CD8-positive, alpha-beta memory T cell (primary cell): ENCODE results near the gene BRI3. TPM values are rescaled to one million over a fixed set of nuclear protein-coding genes. Genes with fewer than 3 reads are reported as not detected.

ENCODE experiments used
- CTCF ChIA-PET: fragments of 350-600 bp; sonication (Branson Sonifier 250); formaldehyde crosslinking; loops from one replicate; lab custom pipeline; 2021; ENCODE audit warnings: antibody characterized with exemption; lab: Charles Lee
- POLR2A ChIA-PET: fragments of 350-600 bp; sonication (Branson Sonifier 250); formaldehyde crosslinking; loops from one replicate; lab custom pipeline; 2021; ENCODE audit warnings: antibody characterized with exemption; lab: Charles Lee
- DNase-seq, 5 donors: peaks; one replicate each; pipeline versions ENCODE4 v3.0.0 to v3.0.0-alpha.2; 2020 to 2022; ENCODE audit warnings: mixed read lengths in 1 of 5
- H3K27ac ChIP-seq: one replicate; pipeline ENCODE4 v1.7.0; 2013; ENCODE audit warnings: low read depth, mild to moderate bottlenecking, low read length, moderate library complexity
- H3K27me3 ChIP-seq: 2 replicates; pipeline ENCODE4 v1.7.0; 2013; ENCODE audit warnings: low read length, mild to moderate bottlenecking; ENCODE audit not compliant: insufficient read depth, poor library complexity, severe bottlenecking
- H3K36me3 ChIP-seq: 2 replicates; pipeline ENCODE4 v1.7.0; 2013; ENCODE audit warnings: mild to moderate bottlenecking, low read length, moderate library complexity; ENCODE audit not compliant: insufficient read depth
- H3K4me1 ChIP-seq: 2 replicates; pipeline ENCODE4 v1.7.0; 2013; ENCODE audit warnings: mild to moderate bottlenecking, low read length, moderate library complexity; ENCODE audit not compliant: insufficient read depth
- H3K4me3 ChIP-seq: 2 replicates; pipeline ENCODE4 v1.7.0; 2013; ENCODE audit warnings: mild to moderate bottlenecking, low read length
- H3K9me3 ChIP-seq: 2 replicates; pipeline ENCODE4 v1.7.0; 2013; ENCODE audit warnings: mild to moderate bottlenecking, low read length
- H3K27ac Mint-ChIP-seq, 8 donors: one replicate each; pipeline ENCODE4 v1.8.0; 2020 to 2021; ENCODE audit warnings: mixed read lengths in 8 of 8, mild to moderate bottlenecking in 6 of 8, inconsistent platforms in 3 of 8, moderate library complexity in 3 of 8
- H3K27me3 Mint-ChIP-seq, 2 donors: one replicate each; pipeline ENCODE4 v1.8.0; 2020 to 2021; ENCODE audit warnings: mixed read lengths in 2 of 2, mild to moderate bottlenecking in 1 of 2, moderate library complexity in 1 of 2
- H3K36me3 Mint-ChIP-seq, 3 donors: one replicate each; pipeline ENCODE4 v1.8.0; 2020 to 2021; ENCODE audit warnings: mixed read lengths in 3 of 3, inconsistent platforms in 1 of 3, mild to moderate bottlenecking in 1 of 3
- H3K4me1 Mint-ChIP-seq, 3 donors: one replicate each; pipeline ENCODE4 v1.8.0; 2020 to 2021; ENCODE audit warnings: mixed read lengths in 3 of 3, inconsistent platforms in 1 of 3, mild to moderate bottlenecking in 1 of 3
- H3K4me3 Mint-ChIP-seq, 7 donors: one replicate each; pipeline ENCODE4 v1.8.0; 2020 to 2021; ENCODE audit warnings: mixed read lengths in 7 of 7, mild to moderate bottlenecking in 6 of 7, moderate library complexity in 4 of 7, inconsistent platforms in 2 of 7
- H3K9me3 Mint-ChIP-seq, 5 donors: one replicate each; pipeline ENCODE4 v1.8.0; 2020 to 2022; ENCODE audit warnings: mixed read lengths in 5 of 5, mild to moderate bottlenecking in 3 of 5, moderate library complexity in 2 of 5, inconsistent platforms in 1 of 5
- polyA plus RNA-seq: library from polyadenylated mRNA; unstranded; fragments of 300-500 nt; fragmentation: Illumina TruSeq; gene quantifications from one replicate; pipeline ENCODE4 v1.2.3, GENCODE V29; 2021
- total RNA-seq, 2 experiments: library from RNA; stranded (reverse); gene quantifications; one replicate each; pipeline ENCODE4 v1.2.3, GENCODE V29; 2021

The BRI3 gene
- total and polyA plus RNA-seq, 3 experiments from 2014 or later, result 15.4 to 65.0 (median 58.4) TPM

GRCh38 chr7:98280296-98280695 lies 1.2 kb upstream of the BRI3 start:
- Mint-ChIP-seq H3K4me3 (peak overlapping the region; percentile 85 to 94 (median 88)), H3K36me3 (peaks cover 0 to 9% (median 0%) of the 10 kb centered on the region in 3 donors), H3K27me3 (peaks cover 0 to 1% of the 10 kb centered on the region in 2 donors), H3K4me1 (peaks cover 28 to 38% (median 30%) of the 10 kb centered on the region in 3 donors), H3K9me3 (no peaks in the 10 kb centered on the region), H3K27ac (peak overlapping the region in 7 of 8 donors; percentile 6 to 98 (median 87))
- CTCF ChIA-PET, result interaction anchor here (1.1 to 2.7 kb wide), 3 partner anchors 13 to 78 kb away, joined by 4 to 8 read pairs (median 6); no protein-coding TSS in a partner anchor
- no peaks in the 10 kb centered on the region for H3K27me3 ChIP-seq
- no peak overlapping the region for H3K27ac ChIP-seq
- H3K4me3 ChIP-seq, result peak overlapping the region; percentile 76
- H3K36me3 ChIP-seq, result no peaks in the 10 kb centered on the region
- no peaks in the 10 kb centered on the region for H3K9me3 ChIP-seq
- POLR2A ChIA-PET, result interaction anchor here (0.6 to 1.4 kb wide), 4 partner anchors 20 to 78 kb away, joined by 3 to 7 read pairs (median 4); no protein-coding TSS in a partner anchor
- peaks cover 39% of the 10 kb centered on the region for H3K4me1 ChIP-seq
- no peak for DNase-seq

GRCh38 chr7:98281757-98282606 lies 496 bp downstream of the BRI3 start:
- H3K36me3 ChIP-seq, result no peaks in the 10 kb centered on the region
- H3K4me3 ChIP-seq, result peak overlapping the region; percentile 66
- no peaks in the 10 kb centered on the region for H3K27me3 ChIP-seq
- CTCF ChIA-PET, result no interaction called here
- POLR2A ChIA-PET, result no interaction called here
- peaks cover 39% of the 10 kb centered on the region for H3K4me1 ChIP-seq
- peaks cover 28 to 45% (median 30%) of the 10 kb centered on the region in 3 donors for H3K4me1 Mint-ChIP-seq
- no peaks in the 10 kb centered on the region for H3K9me3 Mint-ChIP-seq
- peak overlapping the region in 7 of 8 donors; percentile 16 to 91 (median 79) for H3K27ac Mint-ChIP-seq
- peaks cover 0 to 9% (median 0%) of the 10 kb centered on the region in 3 donors for H3K36me3 Mint-ChIP-seq
- peaks cover 0 to 1% of the 10 kb centered on the region in 2 donors for H3K27me3 Mint-ChIP-seq
- peak in 1 of 5 donors; percentile 44 for DNase-seq
- H3K4me3 Mint-ChIP-seq, result peak overlapping the region; percentile 63 to 90 (median 82)
- peak overlapping the region; percentile 43 for H3K27ac ChIP-seq
- no peaks in the 10 kb centered on the region for H3K9me3 ChIP-seq

GRCh38 chr7:98282703-98283102 lies 1.2 kb downstream of the BRI3 start:
- H3K9me3 ChIP-seq, result no peaks in the 10 kb centered on the region
- no peaks in the 10 kb centered on the region for H3K36me3 ChIP-seq
- CTCF ChIA-PET, result no interaction called here
- peaks cover 39% of the 10 kb centered on the region for H3K4me1 ChIP-seq
- no peak for DNase-seq
- peak overlapping the region; percentile 66 for H3K4me3 ChIP-seq
- Mint-ChIP-seq H3K27ac (peak overlapping the region; percentile 16 to 91 (median 79)), H3K27me3 (peaks cover 0 to 1% of the 10 kb centered on the region in 2 donors), H3K4me3 (peak overlapping the region; percentile 63 to 90 (median 82)), H3K36me3 (peaks cover 0 to 9% (median 0%) of the 10 kb centered on the region in 3 donors), H3K9me3 (no peaks in the 10 kb centered on the region), H3K4me1 (peaks cover 28 to 45% (median 30%) of the 10 kb centered on the region in 3 donors)
- H3K27ac ChIP-seq, result peak overlapping the region; percentile 43
- H3K27me3 ChIP-seq, result no peaks in the 10 kb centered on the region
- POLR2A ChIA-PET, result no interaction called here

- CTCF ChIA-PET, result no interaction called here
These were observed 1.8 kb downstream of the BRI3 start for GRCh38 chr7:98283127-98283886.

GRCh38 chr7:98283887-98284222 lies 2.4 kb downstream of the BRI3 start:
- ChIA-PET CTCF (no interaction called here), POLR2A (no interaction called here)
- no peak overlapping the region for H3K4me3 ChIP-seq
- Mint-ChIP-seq H3K4me3 (peak overlapping the region in 6 of 7 donors; percentile 15 to 83 (median 62)), H3K9me3 (no peaks in the 10 kb centered on the region), H3K27me3 (peaks cover 0 to 1% of the 10 kb centered on the region in 2 donors), H3K27ac (peak overlapping the region in 4 of 8 donors; percentile 9 to 50 (median 20)), H3K36me3 (peaks cover 0 to 14% (median 0%) of the 10 kb centered on the region in 3 donors), H3K4me1 (peaks cover 29 to 48% (median 34%) of the 10 kb centered on the region in 3 donors)
- H3K36me3 ChIP-seq, result no peaks in the 10 kb centered on the region
- no peak for DNase-seq
- no peaks in the 10 kb centered on the region for H3K9me3 ChIP-seq
- no peak overlapping the region for H3K27ac ChIP-seq
- H3K27me3 ChIP-seq, result no peaks in the 10 kb centered on the region
- peaks cover 39% of the 10 kb centered on the region for H3K4me1 ChIP-seq

More at GRCh38 chr7:98283127-98283886, 1.8 kb downstream of the BRI3 start:
- Histone ChIP-seq H3K4me3 (peak overlapping the region; percentile 66), H3K27ac (no peak overlapping the region), H3K9me3 (no peaks in the 10 kb centered on the region), H3K27me3 (no peaks in the 10 kb centered on the region), H3K4me1 (peaks cover 39% of the 10 kb centered on the region), H3K36me3 (no peaks in the 10 kb centered on the region)
- H3K36me3 Mint-ChIP-seq, result peaks cover 0 to 9% (median 0%) of the 10 kb centered on the region in 3 donors
- H3K27me3 Mint-ChIP-seq, result peaks cover 0 to 1% of the 10 kb centered on the region in 2 donors
- DNase-seq, result no peak
- peaks cover 28 to 46% (median 30%) of the 10 kb centered on the region in 3 donors for H3K4me1 Mint-ChIP-seq
- POLR2A ChIA-PET, result no interaction called here
- H3K27ac Mint-ChIP-seq, result peak overlapping the region in 7 of 8 donors; percentile 17 to 91 (median 79)
- no peaks in the 10 kb centered on the region for H3K9me3 Mint-ChIP-seq
- H3K4me3 Mint-ChIP-seq, result peak overlapping the region; percentile 63 to 90 (median 82)

- DNase-seq, result no peak
- Histone ChIP-seq H3K4me3 (no peak overlapping the region), H3K27me3 (no peaks in the 10 kb centered on the region), H3K27ac (no peak overlapping the region), H3K9me3 (no peaks in the 10 kb centered on the region), H3K36me3 (no peaks in the 10 kb centered on the region), H3K4me1 (peaks cover 39% of the 10 kb centered on the region)
- ChIA-PET POLR2A (no interaction called here), CTCF (no interaction called here)
- no peaks in the 10 kb centered on the region for H3K9me3 Mint-ChIP-seq
- peak overlapping the region in 3 of 8 donors; percentile 23 to 70 (median 55) for H3K27ac Mint-ChIP-seq
- H3K36me3 Mint-ChIP-seq, result peaks cover 0 to 14% (median 0%) of the 10 kb centered on the region in 3 donors
- peaks cover 29 to 48% (median 34%) of the 10 kb centered on the region in 3 donors for H3K4me1 Mint-ChIP-seq
- peaks cover 0 to 1% of the 10 kb centered on the region in 2 donors for H3K27me3 Mint-ChIP-seq
- peak overlapping the region in 5 of 7 donors; percentile 19 to 66 (median 60) for H3K4me3 Mint-ChIP-seq
These were observed 3.0 kb downstream of the BRI3 start for GRCh38 chr7:98284335-98285036.
